Fibroblast of skin of scalp (primary cell): ENCODE measurements around the gene EPSTI1.
A peak's percentile ranks its signal among the peaks of the same experiment; 100 is the strongest.

ENCODE experiments used
- DNase-seq: peaks from one replicate; pipeline ENCODE4 v3.0.0-alpha.2; 2013

EPSTI1 gene

DNA sequence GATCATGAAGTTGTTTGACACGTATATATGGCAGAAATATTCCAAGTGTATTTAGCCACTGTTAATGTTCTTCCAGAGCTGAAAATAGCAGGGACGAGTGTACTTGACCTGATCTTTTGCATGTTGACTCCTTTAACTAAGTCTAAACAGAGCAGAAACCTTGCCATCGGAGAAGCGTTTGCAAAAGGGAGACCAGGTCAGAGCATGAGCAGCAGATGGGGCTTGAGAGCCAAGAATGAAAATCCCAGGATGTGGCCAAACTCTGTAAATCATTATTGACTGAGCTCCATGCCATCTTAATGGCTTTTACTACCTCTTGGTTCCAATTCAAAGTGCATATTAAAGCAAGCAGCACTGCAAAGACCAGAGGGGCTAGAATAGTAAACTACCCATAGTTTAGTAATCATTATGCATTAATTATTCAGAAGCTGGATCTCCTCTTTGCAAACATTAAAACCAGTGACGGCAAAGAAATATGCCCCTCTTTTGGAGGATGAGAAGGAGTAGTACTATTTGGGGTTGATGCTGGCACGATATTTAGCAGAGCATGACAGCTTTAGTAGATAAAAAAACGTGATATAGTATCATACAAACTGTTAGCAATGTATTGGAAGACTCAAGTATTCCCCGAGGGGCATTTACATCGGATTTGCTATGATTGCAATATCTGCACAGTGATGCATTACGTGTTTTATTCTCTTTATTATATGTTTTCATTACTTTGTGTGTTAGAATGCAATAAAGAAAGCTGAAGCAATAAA lies 154.9 kb downstream of the EPSTI1 start:
- peak; percentile 86 for DNase-seq
